CMK (cell line): ENCODE data around the gene GMDS.

Experiments
- DNase-seq: peaks from one replicate; pipeline ENCODE4 v3.0.0-alpha.2; 2010; ENCODE audit warnings: low read depth

Gene GMDS

DNA sequence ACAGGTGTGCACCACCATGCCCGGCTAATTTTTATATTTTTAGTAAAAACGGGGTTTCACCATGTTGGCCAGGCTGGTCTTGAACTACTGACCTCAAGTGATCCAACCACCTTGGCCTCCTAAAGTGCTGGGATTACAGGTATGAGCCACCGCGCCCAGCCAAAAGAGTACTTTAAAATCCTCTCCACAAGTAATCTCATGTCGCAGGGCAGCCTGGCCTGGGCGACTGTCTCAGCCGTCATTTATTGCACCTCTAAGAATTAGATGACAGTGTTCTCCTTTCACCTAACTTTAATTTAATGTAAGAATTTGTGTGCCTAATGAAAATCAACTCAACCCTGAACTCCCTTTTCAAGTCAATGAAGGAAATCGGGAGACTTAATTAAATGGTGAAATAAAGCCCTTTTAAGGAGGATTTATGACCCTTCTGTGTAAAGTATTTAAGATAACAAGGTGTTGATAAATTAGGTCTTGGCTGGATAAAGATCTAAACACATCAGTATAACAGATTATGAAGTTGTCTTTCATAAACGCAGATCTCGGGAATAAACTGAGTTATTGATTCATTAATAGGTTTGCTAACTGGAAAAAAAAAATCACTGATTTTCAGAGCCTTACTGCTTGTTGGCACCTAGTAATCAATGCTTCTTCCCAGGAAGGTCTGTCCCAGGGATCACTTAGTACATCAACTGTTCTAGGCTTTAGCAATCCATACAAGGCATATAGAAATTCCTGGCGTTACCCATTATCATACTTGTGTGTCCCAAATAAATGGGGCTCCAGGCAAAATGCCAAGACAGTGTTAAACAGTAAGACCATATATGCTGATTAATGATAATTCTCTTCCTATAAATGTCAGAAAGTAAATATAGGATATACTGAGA, 209.3 kb downstream of the GMDS start:
- DNase-seq: no peak

DNA sequence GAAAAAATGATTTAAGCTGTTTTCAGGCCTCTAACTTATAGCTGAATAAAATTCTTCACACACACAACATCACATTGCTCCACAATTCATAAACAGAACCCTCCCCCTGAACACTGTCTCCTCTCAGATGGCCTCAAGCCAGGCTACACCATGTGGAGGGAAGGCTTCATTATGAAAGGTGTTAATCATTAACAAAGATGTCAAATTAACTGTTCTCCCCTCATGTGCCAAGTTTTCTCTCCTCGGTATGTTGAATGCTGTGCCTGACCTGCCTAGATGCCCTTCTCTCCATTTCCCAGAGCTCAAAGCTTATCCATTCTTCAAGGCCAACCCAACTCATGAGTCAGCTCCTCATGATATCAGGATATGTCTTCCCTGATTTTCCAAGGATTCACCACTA, 210.4 kb downstream of the GMDS start:
- DNase-seq: no peak

DNA sequence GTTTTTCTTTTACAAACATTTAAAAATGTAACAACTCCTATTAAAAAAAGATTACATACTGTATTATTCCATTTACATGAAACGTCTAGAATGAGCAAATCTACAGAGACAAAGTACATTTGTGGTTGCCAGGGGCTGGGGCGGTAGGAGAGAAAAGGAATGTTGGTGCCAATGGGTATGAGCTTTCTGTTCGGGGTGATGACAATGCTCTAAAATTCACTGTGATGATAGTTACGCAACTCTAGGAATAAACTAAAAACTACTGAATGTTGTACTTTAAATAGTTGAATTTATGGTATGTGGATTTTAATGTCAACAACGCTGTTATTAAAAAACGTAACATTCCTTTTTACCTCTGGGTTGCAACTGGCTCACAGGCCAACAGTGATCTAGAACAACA, 211.1 kb downstream of the GMDS start:
- DNase-seq: no peak

DNA sequence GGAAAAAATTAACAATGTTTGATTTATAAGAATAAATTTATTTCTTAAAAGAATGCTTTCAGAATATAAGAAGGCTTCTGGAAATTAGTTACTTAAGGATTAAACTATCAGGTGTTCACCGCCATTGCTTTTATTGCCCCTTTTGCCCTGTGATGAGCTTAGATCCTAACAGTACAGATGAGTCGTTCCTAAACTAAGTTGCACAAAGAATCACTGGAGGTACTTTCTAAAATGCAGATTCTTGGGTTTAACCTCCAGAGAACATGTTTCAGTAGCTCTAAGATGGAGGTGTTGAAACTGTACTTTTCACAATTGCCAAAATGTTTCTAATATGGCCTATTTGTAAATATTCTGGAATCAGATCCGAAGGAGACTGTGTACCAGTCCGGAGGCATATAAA, 211.9 kb downstream of the GMDS start:
- DNase-seq: no peak

DNA sequence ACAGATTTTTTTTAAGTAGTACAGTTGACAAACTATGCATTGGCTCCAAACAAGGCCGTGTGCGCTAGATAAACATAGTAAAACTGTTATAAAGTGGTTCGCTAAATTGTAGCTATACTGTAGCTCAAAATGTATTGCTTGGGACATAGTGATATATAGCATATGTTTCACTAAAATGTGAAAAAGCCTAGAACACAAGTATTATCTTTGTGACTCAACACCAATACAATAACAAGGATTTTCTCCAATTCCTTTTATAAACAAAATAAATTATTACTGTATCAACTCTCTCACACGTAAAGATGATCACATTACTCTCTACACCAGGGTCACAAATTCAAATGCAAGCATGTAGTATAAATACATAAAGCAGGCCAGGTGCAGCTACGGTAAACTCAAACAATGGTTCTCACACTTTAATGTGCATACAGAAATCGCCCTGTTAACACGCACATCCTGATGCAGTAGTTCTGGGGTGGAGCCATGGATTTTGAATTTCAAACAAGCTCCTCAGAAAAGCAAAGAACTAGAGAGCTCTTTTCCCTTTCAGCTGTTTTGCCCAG, 214.6 kb downstream of the GMDS start:
- no peak for DNase-seq

DNA sequence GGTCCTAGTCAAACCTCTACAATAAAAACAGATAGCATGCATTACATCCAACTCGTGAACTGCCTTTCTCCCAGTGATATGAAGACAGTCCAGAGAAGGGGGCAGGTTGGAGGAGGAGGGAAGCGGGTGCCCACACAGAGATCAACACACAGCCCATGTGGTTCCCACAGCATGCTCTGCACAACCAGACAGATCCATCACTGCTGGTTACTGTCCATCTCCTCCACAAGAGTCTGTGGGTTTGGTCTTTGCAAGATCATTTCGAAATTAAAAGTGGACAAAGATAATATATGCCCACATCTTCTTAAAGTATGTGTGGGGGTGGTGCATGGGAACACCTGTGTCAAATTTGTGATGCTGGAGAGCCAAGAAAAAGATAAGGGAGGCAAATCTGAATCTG, 215.5 kb downstream of the GMDS start:
- no peak for DNase-seq

DNA sequence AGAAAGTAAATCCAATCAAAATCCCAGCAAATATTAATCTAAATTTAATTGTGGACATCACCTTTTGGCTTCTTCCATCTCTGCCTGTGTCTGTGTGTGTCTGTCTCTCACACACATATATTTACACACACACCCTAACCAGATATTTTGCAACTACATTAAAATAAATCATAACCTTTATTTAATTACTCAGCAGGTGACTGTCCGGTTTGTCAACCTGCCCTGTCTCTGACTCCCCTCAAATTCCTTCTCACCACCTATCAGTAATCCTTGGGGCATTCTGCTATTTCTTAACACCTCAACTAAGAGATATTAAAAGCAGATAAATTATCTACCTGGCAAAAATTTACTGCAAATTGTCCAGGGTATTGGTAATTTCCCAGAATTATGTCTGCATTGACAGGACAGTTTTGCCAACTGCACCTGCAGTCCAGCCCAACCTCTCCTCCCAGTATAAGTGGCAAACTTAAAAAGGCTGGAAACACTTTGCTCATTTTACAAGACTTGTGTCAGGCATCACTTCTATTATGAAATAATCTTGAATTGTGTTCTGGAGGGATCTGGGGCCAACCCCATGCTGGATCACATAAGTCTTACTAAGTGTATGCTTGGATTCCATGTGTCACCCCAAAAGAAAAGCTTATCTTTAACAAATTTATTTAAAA, 216.1 kb downstream of the GMDS start:
- DNase-seq: no peak

DNA sequence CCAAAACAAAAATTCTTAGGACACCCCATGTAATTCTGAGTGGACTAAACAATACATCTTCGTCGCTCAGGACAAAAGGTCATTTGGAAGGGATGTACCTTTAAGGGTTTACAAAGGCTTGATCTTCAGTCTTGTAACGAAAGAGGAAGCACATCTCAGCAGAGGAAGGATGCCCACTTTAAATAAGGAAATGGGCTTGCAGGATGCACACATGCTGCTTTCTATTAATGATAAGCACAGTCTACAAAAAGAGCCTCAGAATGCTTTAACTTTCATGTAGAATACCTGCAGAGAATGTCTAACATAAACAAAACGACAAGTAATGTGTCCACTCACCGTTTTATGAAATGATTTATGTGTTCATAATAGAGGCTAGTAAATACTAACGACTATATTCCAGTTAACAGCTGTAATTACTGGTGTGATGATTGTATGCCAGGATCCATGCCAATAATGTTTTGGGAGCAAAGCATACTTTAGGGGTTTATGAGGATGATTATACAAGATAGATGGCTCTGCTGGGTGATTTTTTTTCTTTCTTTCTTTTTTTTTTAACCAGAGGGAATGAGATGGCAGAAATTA, 216.9 kb downstream of the GMDS start:
- no peak for DNase-seq

DNA sequence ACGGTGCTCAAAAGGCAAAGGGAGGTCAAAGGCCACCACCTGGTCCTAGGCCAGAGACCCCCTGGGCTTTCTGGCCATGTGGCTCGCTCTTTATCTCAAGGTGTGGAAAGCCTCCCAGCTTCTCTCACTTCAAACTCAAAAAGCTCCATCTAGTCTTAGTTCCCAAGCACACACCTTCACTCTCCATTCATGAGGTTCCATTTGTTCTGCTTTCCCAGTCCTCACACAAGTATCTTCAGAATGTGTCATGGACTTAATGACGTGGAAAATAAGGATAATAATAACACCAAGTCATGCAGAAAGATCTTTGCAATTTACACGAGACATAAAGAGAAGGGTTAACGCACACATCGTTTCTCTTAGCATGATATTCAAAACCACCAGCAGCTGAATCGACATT, 219.3 kb downstream of the GMDS start:
- no peak for DNase-seq

DNA sequence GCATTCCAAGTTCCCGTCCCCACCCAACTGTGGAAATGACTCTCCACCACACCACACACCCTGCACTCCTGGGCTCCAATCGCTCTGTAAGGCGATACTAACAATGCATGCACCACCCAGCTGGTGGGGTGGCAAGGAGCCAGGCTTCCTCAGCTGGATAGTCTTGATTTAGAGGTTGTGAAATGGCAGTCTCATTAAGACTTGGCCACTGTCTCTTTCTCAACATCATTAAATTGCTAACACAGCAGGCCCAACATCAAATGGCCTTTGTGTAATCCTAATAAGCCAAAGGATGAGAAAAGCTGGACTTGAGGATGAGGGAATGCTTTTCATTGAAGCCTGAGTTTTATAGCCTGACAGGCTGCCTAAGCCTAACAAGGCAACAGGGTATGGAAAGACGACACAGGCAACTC, 223.7 kb downstream of the GMDS start:
- DNase-seq: no peak

DNA sequence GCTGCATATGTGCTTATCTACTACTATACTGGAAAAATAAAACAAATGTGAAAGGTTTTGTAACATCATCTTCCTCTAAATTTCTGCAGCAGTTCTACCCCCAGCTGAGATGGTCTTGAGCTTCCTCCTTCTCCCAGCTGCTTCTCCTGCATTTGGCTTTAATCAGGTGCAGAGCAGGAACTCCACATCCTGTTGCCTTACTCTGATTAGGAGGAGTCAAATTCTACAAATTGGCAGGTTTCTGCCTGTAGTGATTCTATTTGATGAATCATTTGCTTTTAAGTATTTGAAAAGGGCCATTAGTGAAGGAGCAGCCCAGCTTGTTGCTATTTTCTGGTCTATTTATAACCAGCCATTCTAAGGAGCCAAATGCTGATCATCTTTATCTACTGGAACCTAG, 224.5 kb downstream of the GMDS start:
- DNase-seq: no peak

DNA sequence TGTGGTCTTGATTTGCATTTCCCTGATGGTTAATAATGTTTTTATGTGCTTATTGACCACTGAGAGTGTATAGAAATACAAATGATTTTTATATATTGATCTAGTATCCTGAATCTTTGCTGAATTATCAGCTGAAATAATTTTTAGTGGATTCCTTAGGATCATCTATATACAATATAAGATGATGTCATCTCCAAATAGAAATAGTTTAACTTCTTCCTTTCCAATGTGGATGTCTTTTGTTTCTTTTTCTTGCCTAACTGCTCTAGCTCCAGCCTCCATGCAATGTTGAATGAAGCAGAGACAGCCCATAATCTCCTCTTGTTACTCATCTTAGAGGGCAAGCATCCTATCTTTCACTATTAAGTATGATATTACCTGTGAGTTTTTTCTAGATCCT, 226.4 kb downstream of the GMDS start:
- no peak for DNase-seq

DNA sequence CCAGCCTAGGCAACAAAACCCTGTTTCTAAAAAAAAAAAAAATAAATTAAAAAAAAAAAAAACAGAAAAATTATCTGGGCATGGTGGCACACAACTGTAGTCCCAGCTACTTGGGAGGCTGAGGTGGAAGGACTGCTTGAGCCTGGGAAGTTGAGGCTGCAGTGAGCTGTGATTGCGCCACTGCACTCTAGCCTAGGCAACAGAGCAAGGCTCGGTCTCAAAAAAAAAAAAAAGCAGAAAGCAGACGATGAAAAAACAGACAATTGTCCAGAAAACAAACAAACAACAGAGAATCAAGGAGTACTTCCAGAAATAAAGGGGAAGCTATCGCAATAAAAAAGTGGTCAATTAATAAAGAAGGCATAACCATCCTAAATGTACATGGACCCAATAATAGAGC, 229.4 kb downstream of the GMDS start:
- DNase-seq: no peak

DNA sequence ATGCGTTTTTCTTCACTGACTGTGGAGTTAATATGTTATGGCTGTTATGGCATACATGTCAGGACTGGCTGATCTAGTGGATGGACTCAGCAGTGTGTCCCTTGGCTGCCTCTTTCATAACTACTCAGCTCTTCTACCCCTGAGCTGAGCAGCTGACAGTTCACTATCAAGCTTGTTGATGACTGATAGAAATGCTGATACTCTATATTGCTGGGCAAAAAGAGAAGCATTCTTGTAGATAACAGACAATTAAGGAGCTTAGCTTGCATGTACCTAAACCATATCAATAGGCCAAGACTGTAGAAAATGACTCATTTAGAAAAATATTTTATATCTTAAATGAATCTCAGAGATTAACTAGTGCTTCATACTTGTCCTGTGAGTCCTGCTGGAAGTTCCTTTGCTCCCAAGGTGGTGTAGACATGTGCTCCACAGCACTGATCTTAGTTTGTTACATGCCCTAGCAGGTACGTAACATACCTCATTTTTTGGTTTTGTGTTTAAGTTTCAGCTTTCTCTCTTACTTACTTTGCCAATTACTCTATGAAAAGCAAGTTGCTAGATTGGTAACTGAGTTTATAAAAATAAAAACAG, 236.9 kb downstream of the GMDS start:
- DNase-seq: no peak

DNA sequence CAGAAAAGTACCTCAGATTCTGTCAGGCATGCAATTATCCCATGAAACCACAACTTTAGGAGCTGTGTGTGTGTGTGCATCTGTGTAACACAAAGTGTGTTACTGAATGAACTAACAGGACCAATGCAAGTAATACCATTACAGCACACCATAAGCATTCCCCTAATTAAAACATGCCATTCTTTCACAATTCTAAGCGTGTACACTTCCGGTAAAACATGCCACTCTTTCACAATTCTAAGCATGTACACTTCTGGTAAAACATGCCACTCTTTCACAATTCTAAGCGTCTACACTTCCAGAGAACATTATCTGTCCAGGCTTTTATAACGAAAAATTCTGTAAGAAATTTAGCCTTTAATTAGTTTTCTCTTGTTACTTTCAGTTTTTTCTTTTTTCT, 238.2 kb downstream of the GMDS start:
- no peak for DNase-seq

DNA sequence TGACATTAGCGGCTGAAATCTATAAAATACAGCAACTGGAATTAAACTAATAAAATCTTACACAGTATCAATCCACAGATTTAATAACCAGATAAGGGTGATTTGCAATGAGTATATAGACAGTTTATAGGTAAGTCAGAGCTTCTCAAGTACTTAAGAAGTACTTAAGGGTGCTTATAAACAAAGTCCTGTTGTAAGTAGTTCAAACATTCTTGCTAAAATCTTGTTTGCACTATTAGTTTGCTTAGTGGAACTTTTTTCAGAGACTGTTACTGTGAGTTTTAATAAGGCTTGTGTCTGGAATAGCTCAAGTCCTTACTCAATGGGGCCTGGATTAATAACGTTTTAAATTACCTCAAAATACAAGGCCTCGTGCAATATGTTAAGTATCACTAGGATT, 240.5 kb downstream of the GMDS start:
- DNase-seq: no peak

DNA sequence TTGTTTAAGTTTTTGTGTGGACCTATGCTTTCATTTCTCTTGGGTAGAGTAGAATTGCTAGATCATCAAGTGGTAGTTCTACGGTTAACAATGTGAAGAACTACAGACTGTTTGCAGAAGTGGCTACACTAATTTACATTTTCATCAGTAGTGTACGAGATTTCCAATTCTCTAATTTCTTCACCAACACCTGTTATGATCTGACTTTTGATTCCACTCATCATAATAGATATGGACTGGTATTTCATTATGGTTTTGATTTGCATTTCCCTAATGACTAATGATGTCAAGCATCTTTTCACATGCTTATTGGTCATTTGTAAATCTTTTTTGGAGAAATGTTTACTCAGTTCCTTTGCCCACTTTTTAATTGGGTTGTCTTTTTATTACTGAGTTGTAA, 244.4 kb downstream of the GMDS start:
- no peak for DNase-seq

DNA sequence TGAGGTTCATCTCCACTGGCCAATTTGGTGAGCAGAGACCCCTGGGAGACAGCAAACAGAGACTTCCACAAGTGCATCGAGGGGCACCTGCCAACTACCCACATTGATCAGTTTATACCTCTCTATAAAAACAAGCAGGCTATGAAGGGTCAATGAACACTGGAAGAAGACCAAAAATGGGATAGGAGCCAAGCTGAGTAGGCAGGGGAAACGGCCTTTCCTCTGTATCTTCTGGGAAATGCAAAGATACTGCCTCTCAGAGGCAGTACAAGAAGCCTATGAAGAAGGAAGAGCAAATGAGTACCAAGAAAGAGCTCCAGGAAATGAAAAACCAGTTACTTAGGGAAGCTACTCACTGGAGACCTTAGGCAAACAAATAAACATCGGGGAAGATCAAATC, 247.7 kb downstream of the GMDS start:
- DNase-seq: no peak

DNA sequence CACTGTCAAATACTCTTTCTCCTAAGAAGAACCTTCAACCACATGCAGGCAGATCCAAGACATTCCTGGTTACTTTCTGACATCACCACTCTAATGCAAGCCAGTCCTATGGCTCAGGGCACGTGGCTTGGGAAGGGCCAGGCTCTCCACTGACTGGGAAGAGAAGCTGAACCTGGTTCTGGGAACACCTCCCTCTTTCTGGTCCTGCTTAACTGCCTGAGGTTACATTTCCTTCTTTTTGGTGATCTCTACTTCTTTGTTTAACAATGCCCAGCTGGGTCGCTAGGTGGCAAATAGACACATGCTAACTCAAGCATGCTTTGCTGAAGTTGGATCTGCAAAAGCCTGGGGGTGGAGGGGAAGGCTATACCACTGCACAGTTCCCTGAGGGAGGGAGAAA, 249.8 kb downstream of the GMDS start:
- DNase-seq: no peak

DNA sequence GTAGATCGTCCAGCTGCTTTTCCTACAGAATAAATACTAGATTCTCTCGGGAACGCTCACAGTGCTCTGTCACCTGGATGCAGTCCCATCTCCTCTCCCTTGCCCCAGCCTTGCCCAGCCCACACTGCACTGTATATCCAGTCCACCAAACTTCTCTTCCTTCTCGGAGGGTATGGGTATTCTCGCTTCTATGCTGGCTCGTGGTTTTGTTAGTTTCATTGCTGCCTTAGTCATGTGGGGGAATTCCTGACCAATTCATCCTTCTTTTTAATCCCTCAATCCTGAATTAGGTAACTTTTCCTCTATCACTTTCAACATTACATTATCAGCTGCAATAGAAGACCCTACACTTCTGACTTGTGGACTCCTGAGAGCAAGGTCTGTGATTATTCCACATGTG, 252.4 kb downstream of the GMDS start:
- no peak for DNase-seq

DNA sequence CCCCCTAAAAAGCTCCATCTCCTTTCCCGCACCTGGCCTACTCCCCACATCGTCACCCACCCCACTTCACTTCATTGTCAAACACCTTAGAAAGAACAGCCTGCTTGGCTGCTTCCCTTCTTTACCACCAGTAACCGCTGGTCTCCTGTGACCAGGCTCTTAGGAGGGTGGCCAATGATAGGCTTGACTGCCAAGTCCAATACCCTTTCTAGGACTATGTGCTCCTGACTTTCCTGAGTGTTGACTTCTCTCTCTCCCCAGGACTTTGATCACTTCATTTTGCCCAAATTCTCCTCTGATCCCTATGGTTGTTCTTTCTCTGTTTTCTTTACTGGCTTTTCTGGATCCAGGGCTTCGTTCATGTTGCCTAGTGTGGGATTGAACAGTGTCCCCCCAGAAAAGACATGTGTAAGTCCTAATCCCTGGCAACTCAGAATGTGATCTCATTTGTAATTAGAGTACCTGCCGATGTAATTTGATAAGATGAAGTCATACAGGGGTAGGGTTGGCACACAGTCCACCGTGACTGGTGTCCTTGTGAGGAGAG, 254.0 kb downstream of the GMDS start:
- DNase-seq: no peak

DNA sequence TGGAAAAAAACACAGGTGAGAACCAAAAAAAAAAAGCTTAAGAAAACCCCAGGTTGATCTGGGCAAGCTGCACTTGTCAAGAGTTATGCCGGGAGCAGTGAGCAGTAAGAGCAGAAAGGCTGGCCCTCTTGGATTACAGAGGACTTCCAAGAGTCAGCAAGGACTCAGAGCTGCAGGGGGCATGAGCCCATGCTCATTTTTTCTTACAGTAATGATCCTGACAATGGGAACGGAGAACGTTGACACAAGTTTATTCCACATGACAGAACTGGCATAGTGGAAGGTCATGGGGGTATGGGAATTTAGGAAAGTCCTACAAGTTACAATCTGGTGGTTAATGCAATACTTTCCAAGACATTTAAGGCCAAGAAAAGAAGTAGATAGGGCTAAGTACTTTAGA, 256.6 kb downstream of the GMDS start:
- DNase-seq: no peak
